IgD-negative memory B cell (primary cell): ENCODE data around the gene L1CAM. TPM values are rescaled to one million over a fixed set of nuclear protein-coding genes. Genes with fewer than 3 reads are reported as not detected.

ENCODE experiments used
- H3K27ac Mint-ChIP-seq, 3 donors: one replicate each; pipeline ENCODE4 v1.8.0; 2020 to 2022; ENCODE audit warnings: mild to moderate bottlenecking in 3 of 3, mixed read lengths in 3 of 3, moderate library complexity in 1 of 3
- H3K27me3 Mint-ChIP-seq: one replicate; pipeline ENCODE4 v1.8.0; 2021; ENCODE audit warnings: mixed read lengths
- H3K36me3 Mint-ChIP-seq: one replicate; pipeline ENCODE4 v1.8.0; 2020; ENCODE audit warnings: mild to moderate bottlenecking, mixed read lengths
- H3K4me1 Mint-ChIP-seq, 3 donors: one replicate each; pipeline ENCODE4 v1.8.0; 2020 to 2022; ENCODE audit warnings: mixed read lengths in 3 of 3, mild to moderate bottlenecking in 1 of 3
- H3K4me3 Mint-ChIP-seq, 4 donors: one replicate each; pipeline ENCODE4 v1.8.0; 2020 to 2022; ENCODE audit warnings: mild to moderate bottlenecking in 4 of 4, mixed read lengths in 4 of 4, moderate library complexity in 3 of 4
- H3K9me3 Mint-ChIP-seq, 3 donors: one replicate each; pipeline ENCODE4 v1.8.0; 2020 to 2021; ENCODE audit warnings: mixed read lengths in 3 of 3, mild to moderate bottlenecking in 1 of 3
- polyA plus RNA-seq: library from polyadenylated mRNA; unstranded; fragments of 300-500 nt; fragmentation: Illumina TruSeq; gene quantifications from one replicate; pipeline ENCODE4 v1.2.3, GENCODE V29; 2021

The L1CAM gene
- polyA plus RNA-seq, 1 donor from 2014 or later, result 1.8 TPM

DNA sequence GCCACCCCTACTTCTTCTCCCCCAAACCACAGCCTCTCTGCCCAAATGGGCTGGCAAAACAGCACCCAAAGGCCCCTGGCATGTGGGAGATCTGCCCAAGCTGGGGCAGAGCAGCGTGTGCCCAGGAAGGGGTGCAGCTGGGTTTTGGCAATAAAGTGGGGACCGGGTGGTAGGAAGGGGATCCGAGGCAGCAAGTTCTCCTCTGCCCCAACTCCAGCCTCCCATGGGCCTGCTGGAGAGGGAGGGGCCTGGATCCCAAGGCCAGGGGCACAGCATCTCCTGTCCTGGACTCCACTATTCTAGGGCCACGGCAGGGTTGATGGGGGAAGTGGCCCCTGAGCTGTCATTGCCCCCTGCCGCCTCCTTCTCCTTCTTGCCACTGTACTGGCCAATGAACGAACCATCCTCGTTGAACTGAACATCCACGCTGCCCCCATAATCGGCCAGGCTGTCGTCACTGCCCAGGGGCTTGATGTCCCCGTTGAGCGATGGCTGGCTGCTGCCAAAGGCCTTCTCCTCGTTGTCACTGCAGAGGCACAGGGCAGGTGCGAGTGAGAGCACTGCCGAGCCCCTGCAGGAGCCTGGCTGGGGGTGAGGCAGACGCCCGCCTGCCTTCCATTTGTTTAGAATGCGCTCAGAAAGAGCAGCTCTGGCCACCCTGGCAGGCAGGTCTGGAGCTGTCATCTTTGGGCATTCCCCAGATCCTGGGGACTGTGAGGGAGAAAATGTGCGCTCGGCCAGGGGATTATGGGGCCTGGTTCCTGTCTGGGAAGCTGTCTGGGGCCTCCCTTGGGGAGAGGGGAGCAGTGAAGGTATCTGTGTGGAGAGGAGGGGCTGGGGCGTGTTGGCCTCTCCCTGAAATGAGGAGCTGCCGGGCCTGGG lies 23.4 kb downstream of the L1CAM start:
- peaks cover 4% of the 10 kb centered on the region for H3K27me3 Mint-ChIP-seq
- peaks cover 0 to 12% (median 0%) of the 10 kb centered on the region in 3 donors for H3K4me1 Mint-ChIP-seq
- no peak overlapping the region for H3K27ac Mint-ChIP-seq
- H3K9me3 Mint-ChIP-seq, result no peaks in the 10 kb centered on the region
- no peaks in the 10 kb centered on the region for H3K36me3 Mint-ChIP-seq
- H3K4me3 Mint-ChIP-seq, result no peak overlapping the region

DNA sequence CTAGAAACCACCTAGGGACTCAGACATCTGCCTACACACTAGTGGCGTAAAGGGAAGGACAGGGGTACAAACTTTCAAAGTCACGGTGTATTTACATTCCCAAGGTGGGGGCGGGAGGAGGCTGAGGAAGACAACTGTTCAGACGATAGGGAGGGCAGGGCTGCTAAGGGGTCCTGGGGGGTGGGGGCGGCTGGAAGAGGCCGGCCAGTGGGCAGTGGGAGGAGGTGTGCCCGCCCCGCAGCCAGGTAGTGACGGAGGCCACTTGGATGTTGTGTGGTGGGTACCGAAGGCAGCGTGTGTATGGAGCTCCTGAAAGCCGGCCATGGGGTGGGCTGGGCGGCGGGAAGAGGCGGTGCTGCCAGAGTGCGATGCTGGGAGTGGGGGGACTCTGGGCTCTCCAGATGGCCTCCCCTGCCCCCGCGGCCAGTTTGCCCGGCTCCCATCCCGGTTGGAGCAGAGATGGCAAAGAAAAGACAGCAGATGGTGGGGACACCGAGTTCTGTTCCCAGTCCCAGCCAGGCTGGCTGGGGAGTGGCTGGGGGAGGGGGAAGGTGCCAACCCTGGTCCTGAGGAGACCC lies 24.2 kb downstream of the L1CAM start:
- Mint-ChIP-seq H3K27ac (no peak overlapping the region), H3K4me1 (peaks cover 0 to 13% (median 0%) of the 10 kb centered on the region in 3 donors), H3K9me3 (no peaks in the 10 kb centered on the region), H3K27me3 (peaks cover 5% of the 10 kb centered on the region), H3K4me3 (no peak overlapping the region), H3K36me3 (no peaks in the 10 kb centered on the region)

DNA sequence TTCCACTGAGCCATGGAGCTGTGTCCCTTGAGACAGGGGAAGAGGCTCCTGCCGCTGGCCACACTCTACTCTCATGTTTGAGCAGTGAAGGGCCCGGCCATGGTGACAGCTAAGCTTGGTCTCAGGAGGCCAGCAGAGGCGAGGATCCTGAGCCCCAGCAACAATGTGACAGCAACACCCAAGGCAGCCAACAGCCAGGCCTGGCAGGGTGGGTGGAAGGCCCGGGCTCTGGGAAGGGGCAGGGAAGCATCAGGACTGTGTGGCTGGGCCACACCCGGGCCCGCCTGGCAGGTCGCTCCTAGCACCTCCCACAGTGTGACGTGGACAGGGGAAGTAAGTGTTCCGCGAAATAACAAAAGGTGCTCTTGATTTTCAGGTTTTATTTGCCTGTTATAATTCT lies 24.8 kb downstream of the L1CAM start:
- Mint-ChIP-seq H3K9me3 (no peaks in the 10 kb centered on the region), H3K4me3 (no peak overlapping the region), H3K36me3 (no peaks in the 10 kb centered on the region), H3K4me1 (peaks cover 0 to 13% (median 0%) of the 10 kb centered on the region in 3 donors), H3K27ac (no peak overlapping the region), H3K27me3 (peaks cover 7% of the 10 kb centered on the region)

DNA sequence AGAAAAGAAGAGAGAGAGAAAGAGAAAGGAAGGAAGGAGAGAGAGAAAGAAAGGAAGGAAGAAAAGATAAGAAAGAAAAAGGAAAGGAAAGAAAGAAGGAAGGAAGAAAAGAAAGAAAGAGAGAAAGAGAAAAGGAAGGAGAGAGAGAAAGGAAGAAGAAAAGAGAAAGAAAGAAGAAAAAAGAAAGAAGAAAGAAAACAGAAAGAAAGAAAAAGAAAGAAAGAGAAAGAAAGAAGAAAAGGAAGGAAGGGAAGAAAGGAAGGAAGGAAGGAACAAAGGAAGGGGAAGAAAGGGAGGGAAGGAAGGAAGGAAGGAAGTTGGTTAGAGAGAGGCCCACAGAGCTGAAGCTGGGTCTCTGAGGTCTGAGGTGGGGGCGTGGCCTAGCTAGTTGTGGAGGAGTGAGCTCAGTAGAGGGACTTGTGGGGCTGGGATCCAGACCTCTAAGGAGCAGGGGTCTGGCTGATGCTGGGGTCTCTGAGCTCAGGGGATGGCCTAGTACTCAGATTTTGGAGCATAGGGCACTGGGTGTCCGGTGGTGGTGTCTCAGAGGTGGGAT lies 28.5 kb downstream of the L1CAM start:
- Mint-ChIP-seq H3K4me1 (peaks cover 0 to 13% (median 0%) of the 10 kb centered on the region in 3 donors), H3K27me3 (peaks cover 25% of the 10 kb centered on the region), H3K27ac (no peak overlapping the region), H3K36me3 (no peaks in the 10 kb centered on the region), H3K4me3 (no peak overlapping the region), H3K9me3 (no peaks in the 10 kb centered on the region)

DNA sequence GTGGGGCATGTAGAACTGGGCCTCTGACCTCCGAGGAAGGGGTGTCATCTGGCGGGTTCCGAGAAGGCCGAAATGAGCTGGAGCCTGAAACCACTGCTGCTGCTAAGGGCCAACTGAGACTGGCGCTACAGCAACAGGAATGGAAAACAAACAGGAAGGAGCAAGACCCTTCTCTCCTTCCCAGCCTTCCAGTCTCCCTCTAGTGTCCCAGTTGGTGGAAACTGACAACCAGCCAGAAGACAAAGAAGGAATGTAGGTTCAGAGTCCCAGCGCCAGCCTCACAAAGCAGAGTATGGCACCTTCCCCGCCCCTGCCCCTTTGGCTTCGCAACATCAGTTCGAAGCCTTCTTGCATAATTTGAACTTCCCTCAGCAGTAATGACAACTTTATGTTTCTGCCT lies 31.3 kb downstream of the L1CAM start:
- Mint-ChIP-seq H3K4me1 (peaks cover 0 to 4% (median 0%) of the 10 kb centered on the region in 3 donors), H3K27me3 (peaks cover 36% of the 10 kb centered on the region), H3K9me3 (no peaks in the 10 kb centered on the region), H3K36me3 (no peaks in the 10 kb centered on the region), H3K27ac (no peak overlapping the region), H3K4me3 (no peak overlapping the region)

DNA sequence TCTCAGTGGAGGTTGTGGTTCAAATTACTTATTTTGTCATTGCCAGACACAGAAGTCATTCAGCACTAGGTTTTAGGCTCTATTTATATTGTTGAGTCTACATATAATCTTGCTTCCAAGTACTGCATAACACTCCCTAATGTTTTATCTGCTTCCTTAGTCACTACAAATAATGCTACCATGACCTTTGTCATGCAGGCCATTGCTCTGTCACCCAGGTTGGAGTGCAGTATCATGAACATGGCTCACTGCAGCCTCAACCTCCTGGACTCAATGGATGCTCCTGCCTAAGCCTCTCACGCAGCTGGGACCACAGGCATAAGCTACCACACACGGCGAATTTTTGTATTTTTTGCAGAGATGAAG lies 32.1 kb downstream of the L1CAM start:
- peaks cover 0 to 2% (median 0%) of the 10 kb centered on the region in 3 donors for H3K4me1 Mint-ChIP-seq
- H3K9me3 Mint-ChIP-seq, result no peaks in the 10 kb centered on the region
- no peak overlapping the region for H3K27ac Mint-ChIP-seq
- peaks cover 40% of the 10 kb centered on the region for H3K27me3 Mint-ChIP-seq
- no peak overlapping the region for H3K4me3 Mint-ChIP-seq
- no peaks in the 10 kb centered on the region for H3K36me3 Mint-ChIP-seq

DNA sequence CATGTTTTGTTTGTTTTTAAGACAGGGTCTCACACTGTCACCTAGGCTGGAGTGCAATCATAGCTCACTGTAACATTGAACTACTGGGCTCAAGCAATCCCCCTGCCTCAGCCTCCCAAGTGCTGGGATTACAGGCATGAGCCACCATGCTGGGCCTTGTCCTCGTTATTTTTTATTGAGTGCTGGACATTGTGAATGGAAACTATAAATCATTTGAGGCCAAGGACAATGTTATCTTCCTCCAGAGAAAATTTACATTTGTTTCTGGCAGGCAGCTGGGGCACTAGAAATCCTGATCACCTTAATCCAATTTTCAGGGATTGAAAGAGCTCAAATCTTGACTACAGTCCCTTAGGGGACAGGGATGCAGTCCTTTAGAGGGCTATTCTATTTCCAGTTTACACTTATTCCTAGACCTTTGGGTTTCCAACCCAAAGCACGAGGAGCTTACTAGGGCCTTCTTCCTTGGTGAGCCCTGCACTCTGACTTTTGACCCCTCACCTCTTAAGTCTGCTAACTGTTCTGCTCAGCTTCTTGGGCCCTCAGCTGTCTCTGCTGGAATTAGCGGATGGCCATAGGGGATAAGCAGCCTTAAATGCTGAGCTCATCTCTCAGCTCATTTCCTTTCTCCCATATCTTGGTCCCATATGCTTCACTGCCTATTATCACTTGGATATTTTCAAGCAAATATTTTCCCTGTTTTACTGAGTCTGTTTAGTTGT lies 32.6 kb downstream of the L1CAM start:
- H3K4me1 Mint-ChIP-seq, result peaks cover 0 to 2% (median 0%) of the 10 kb centered on the region in 3 donors
- no peak overlapping the region for H3K4me3 Mint-ChIP-seq
- H3K27ac Mint-ChIP-seq, result no peak overlapping the region

DNA sequence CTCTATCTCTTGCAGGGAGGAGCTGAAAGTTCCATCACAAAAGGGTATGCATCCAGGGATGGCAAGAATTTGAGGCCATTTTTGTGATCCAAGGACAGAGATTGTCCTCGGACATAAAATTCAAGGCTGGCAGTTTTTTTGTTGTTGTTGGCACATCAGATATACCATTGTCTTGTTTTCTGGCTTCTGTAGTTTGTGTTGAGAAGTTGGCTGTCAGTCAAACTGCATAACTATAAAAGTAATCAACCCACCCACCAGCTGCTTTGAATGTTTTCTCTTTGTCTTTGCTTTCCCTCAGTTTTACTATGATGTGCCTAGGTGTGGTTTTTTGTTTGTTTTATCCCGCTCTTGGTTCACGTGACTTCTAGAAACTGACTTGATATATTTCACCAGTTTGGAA lies 34.0 kb downstream of the L1CAM start:
- H3K4me1 Mint-ChIP-seq, result no peaks in the 10 kb centered on the region
- peak overlapping the region in 1 of 3 donors; percentile 37 for H3K27ac Mint-ChIP-seq
- no peaks in the 10 kb centered on the region for H3K36me3 Mint-ChIP-seq
- peaks cover 44% of the 10 kb centered on the region for H3K27me3 Mint-ChIP-seq
- no peak overlapping the region for H3K4me3 Mint-ChIP-seq
- no peaks in the 10 kb centered on the region for H3K9me3 Mint-ChIP-seq

More for the DNA sequence above, 32.6 kb downstream of the L1CAM start:
- Mint-ChIP-seq H3K9me3 (no peaks in the 10 kb centered on the region), H3K36me3 (no peaks in the 10 kb centered on the region), H3K27me3 (peaks cover 45% of the 10 kb centered on the region)

DNA sequence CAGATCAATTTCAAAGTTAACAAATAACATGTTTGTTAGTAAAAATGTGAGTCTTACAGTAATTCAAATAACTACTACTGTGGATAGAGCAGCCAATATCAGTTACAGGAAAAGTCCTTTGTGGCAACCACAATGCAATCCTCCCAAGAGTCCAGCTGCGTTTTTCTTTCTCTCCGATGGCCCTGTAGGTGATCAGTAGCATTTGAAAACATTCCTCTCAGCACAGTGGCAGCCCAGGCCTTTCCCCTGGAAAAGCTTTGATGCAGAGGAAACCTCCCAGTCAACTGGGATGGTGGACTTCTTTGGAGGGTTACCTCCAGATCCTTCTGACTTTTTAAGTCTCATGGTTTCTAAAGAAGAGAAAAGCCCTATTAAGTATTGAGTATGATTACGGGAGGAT lies 37.6 kb downstream of the L1CAM start:
- no peaks in the 10 kb centered on the region for H3K36me3 Mint-ChIP-seq
- no peaks in the 10 kb centered on the region for H3K9me3 Mint-ChIP-seq
- H3K27ac Mint-ChIP-seq, result no peak overlapping the region
- H3K27me3 Mint-ChIP-seq, result peaks cover 32% of the 10 kb centered on the region
- H3K4me3 Mint-ChIP-seq, result no peak overlapping the region
- H3K4me1 Mint-ChIP-seq, result peaks cover 2 to 16% (median 6%) of the 10 kb centered on the region in 3 donors

DNA sequence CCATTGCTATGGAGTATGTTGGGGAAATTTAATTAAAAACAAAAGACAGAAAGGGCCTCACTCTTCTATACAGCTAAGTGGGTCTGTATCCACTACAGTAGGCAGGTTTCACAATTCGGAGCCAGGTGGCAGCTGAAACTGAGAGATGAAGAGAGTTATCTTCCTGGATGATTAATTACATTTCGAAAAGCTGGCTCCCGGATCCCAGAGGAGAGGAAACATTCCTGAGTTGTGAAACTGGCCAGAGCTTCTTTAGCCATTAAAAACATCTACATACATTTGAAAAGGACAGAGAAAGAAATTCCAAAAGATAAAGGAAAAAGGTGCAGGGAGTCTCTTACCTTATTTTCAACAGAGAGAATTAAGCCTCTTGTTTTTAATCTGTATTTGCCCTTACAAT lies 40.1 kb downstream of the L1CAM start:
- Mint-ChIP-seq H3K36me3 (no peaks in the 10 kb centered on the region), H3K9me3 (no peaks in the 10 kb centered on the region), H3K4me1 (peaks cover 2 to 16% (median 6%) of the 10 kb centered on the region in 3 donors), H3K27me3 (peaks cover 29% of the 10 kb centered on the region), H3K27ac (no peak overlapping the region), H3K4me3 (no peak overlapping the region)

DNA sequence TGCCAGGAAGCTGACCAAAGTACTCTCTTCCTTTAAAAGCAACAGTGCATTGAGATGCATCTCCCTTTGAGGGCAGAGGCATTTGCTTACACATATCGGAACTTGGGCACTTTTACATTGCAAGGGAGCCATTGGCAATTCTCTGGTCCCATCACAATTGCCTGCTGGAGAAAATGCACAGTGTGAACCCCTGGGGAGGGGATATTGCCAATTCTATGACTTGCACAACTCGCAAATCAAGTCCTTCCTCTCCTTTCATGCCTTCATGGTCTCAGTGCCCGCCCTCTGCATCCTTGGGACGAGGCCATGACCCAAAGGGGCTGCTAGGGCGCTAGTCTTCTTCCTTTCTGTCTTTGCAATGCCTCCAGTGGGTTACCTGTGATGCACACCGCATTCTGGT lies 40.8 kb downstream of the L1CAM start:
- Mint-ChIP-seq H3K9me3 (no peaks in the 10 kb centered on the region), H3K4me1 (peaks cover 2 to 16% (median 6%) of the 10 kb centered on the region in 3 donors), H3K27ac (no peak overlapping the region), H3K4me3 (no peak overlapping the region), H3K27me3 (peaks cover 29% of the 10 kb centered on the region), H3K36me3 (no peaks in the 10 kb centered on the region)

DNA sequence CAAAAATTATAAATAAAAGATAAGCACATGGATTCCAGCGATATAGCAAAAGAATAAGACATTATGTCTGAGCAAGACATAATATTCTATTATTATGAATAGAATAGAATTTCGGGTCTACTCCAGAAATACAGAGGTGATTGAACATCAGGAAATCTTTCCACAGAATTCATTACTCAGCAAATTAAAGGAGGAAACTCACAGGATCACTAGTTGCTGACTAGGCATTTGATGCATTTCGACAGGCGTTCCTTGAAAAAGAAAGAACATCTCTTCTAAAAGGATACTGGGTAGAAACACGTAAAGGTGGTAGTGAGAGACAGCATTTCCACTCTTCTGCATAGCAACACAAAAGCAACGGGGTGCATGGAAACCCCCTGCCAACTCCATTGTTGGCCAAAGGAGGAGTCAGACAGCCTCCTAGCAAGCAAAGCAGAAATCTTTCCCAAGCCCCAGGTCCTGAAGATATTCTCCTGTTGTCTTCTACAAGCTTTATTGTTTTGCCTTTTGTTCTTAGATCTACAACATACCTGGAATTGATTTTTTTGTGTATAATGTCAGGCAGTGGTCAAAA lies 41.4 kb downstream of the L1CAM start:
- H3K4me1 Mint-ChIP-seq, result peaks cover 2 to 16% (median 6%) of the 10 kb centered on the region in 3 donors
- no peak overlapping the region for H3K4me3 Mint-ChIP-seq
- no peaks in the 10 kb centered on the region for H3K9me3 Mint-ChIP-seq
- H3K36me3 Mint-ChIP-seq, result no peaks in the 10 kb centered on the region
- no peak overlapping the region for H3K27ac Mint-ChIP-seq
- peaks cover 32% of the 10 kb centered on the region for H3K27me3 Mint-ChIP-seq

DNA sequence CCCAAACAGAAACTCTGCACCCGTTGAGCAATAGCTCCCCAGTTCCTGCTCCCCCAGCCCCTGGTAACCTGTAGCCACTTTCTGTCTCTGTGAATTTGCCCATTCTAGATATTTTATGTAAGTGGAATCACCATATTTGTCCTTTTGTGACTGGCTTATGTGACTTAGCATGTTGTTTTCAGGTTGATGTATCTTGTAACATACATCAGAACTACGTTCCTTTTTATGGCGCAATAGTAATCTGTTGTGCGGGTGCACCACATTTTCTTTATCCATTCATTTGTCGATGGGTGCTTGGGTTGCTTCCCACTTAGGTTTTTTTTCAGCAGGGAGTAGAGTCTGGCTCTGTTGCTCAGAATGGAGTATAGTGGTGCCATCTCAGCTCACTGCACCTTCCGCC lies 49.1 kb downstream of the L1CAM start:
- H3K4me1 Mint-ChIP-seq, result peaks cover 0 to 6% (median 0%) of the 10 kb centered on the region in 3 donors
- peaks cover 2% of the 10 kb centered on the region for H3K36me3 Mint-ChIP-seq
- H3K27me3 Mint-ChIP-seq, result peaks cover 19% of the 10 kb centered on the region
- H3K9me3 Mint-ChIP-seq, result no peaks in the 10 kb centered on the region
- no peak overlapping the region for H3K4me3 Mint-ChIP-seq
- H3K27ac Mint-ChIP-seq, result no peak overlapping the region

DNA sequence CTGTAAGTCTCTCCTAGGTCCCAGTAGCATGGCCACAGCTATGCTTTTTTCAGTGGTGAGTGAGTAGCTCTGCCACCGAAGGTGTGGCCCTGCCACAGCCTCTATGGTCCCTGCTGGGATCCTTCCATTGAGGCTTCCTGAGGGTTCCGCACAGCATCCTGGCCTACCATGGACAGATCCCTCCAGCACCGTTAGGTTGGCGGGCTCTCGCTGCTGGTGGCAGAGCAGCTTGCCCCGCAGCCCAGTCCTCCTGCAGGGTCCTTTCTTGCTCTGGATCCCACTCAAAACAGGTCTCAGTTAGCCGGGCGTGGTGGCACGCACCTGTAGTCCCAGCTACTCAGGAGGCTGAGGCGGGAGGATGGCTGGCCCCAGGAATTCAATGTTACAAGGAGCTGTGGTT lies 53.2 kb downstream of the L1CAM start:
- no peak overlapping the region for H3K4me3 Mint-ChIP-seq
- H3K9me3 Mint-ChIP-seq, result no peaks in the 10 kb centered on the region
- H3K36me3 Mint-ChIP-seq, result no peaks in the 10 kb centered on the region
- peaks cover 24% of the 10 kb centered on the region for H3K27me3 Mint-ChIP-seq
- peaks cover under 1 to 8% (median 1%) of the 10 kb centered on the region in 3 donors for H3K4me1 Mint-ChIP-seq
- H3K27ac Mint-ChIP-seq, result no peak overlapping the region
